Measurements from ENCODE around the gene FAF1. TPM values are rescaled to one million over a fixed set of nuclear protein-coding genes. Genes with fewer than 3 reads are reported as not detected.

Gene FAF1
- total RNA-seq, 1 donor from 2014 or later, result 10.4 TPM

GRCh38 chr1:50644447-50645105 lies 315.5 kb downstream of the FAF1 start:
- DNase-seq (ENCODE audit: low spot score), result no peak

GRCh38 chr1:50637460-50637859 lies 322.6 kb downstream of the FAF1 start:
- DNase-seq (ENCODE audit: low spot score), result no peak

GRCh38 chr1:50634251-50634650 lies 325.8 kb downstream of the FAF1 start:
- no peak for DNase-seq (ENCODE audit: low spot score)

GRCh38 chr1:50633465-50633864 lies 326.6 kb downstream of the FAF1 start:
- no peak for DNase-seq (ENCODE audit: low spot score)

GRCh38 chr1:50631161-50631560 lies 328.9 kb downstream of the FAF1 start:
- DNase-seq (ENCODE audit: low spot score), result no peak

GRCh38 chr1:50622259-50622658 lies 337.8 kb downstream of the FAF1 start:
- DNase-seq (ENCODE audit: low spot score), result no peak

- DNase-seq (ENCODE audit: low spot score), result peak; percentile 1
Observed at GRCh38 chr1:50620680-50621329, 339.3 kb downstream of the FAF1 start.

- no peak for DNase-seq (ENCODE audit: low spot score)
Observed at GRCh38 chr1:50615036-50615750, 344.9 kb downstream of the FAF1 start.

- DNase-seq (ENCODE audit: low spot score), result no peak
Observed at GRCh38 chr1:50611675-50612074, 348.4 kb downstream of the FAF1 start.

GRCh38 chr1:50610563-50610962 lies 349.5 kb downstream of the FAF1 start:
- no peak for DNase-seq (ENCODE audit: low spot score)

GRCh38 chr1:50609508-50609907 lies 350.6 kb downstream of the FAF1 start:
- DNase-seq (ENCODE audit: low spot score), result no peak

GRCh38 chr1:50605186-50605875 lies 354.7 kb downstream of the FAF1 start:
- DNase-seq (ENCODE audit: low spot score), result no peak

- no peak for DNase-seq (ENCODE audit: low spot score)
Observed at GRCh38 chr1:50604580-50604979, 355.5 kb downstream of the FAF1 start.

- DNase-seq (ENCODE audit: low spot score), result peak; percentile 60
Observed at GRCh38 chr1:50603274-50604271, 356.5 kb downstream of the FAF1 start.

- DNase-seq (ENCODE audit: low spot score), result no peak
Observed at GRCh38 chr1:50599546-50599945, 360.5 kb downstream of the FAF1 start.

GRCh38 chr1:50595874-50596273 lies 364.2 kb downstream of the FAF1 start:
- DNase-seq (ENCODE audit: low spot score), result no peak

GRCh38 chr1:50593515-50593914 lies 366.6 kb downstream of the FAF1 start:
- no peak for DNase-seq (ENCODE audit: low spot score)

GRCh38 chr1:50591598-50591997 lies 368.5 kb downstream of the FAF1 start:
- no peak for DNase-seq (ENCODE audit: low spot score)

- no peak for DNase-seq (ENCODE audit: low spot score)
Observed at GRCh38 chr1:50582346-50582745, 377.7 kb downstream of the FAF1 start.

- no peak for DNase-seq (ENCODE audit: low spot score)
Observed at GRCh38 chr1:50570066-50570468, 390.0 kb downstream of the FAF1 start.

GRCh38 chr1:50568782-50569181 lies 391.3 kb downstream of the FAF1 start:
- no peak for DNase-seq (ENCODE audit: low spot score)

Data from umbilical cord (tissue), 2 donors.